GM21737 (cell line): ENCODE data around the gene RFNG.

ENCODE experiments used
- ATAC-seq: cut with Tn5 transposase; IDR thresholded peaks from one replicate; pipeline ENCODE4 v1.9.1; 2021; ENCODE audit warnings: mild to moderate bottlenecking, moderate library complexity; ENCODE audit not compliant: unreplicated experiment

The RFNG gene

DNA sequence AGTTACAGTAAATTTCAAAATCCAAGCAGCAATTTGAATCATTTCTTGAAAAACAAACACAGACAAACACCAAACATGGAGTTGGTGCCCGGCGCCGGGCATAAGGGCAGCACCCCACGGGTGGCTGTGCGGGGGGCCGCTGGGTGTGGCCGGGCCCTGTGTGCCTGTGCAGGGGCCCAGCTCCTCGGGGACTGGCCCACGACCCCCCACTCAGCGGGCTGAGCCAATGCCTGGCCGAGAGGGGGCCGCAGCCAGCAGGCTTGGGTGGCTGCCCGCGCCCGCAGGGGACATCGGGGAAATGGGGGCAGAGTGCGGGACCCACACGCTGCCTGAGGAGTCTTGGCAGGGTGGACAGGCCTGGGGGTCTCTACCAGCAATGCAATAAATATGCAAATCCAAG, 26.8 kb upstream of the RFNG start:
- ATAC-seq = no peak

DNA sequence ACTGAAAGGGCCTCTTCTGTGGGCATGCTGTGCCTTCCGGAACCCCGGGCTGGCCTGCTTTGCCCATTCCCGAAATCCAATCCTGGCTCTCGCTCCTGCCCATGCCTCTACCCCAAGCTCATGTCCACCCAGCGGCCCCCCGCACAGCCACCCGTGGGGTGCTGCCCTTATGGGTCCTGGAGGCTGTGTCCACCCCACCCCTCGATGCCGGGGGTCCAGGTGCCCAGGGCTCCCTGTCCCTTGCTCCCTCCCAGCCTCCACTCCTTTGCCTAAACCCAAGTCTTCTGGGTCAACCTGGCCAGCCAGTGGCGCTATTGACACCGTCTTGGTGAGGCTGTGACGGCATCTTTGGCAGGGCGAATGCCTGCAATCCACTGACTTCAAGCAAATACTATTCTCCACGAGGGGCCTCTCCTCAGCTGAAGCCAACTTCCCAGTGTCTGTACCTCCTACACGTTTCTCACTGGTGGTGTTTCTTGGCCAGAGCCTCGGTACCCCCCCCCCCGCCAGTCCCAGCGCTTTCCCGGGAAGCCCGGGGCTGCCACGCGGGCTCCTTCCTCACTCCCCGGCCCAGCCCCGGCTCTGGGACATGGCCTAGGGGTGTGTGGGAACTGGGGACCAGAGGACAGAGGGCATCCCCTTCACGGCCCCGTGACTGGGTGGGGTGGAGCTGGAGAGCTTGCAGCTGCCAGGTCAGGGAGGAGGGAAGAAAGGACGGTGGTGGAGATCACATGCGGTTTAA, 26.2 kb upstream of the RFNG start:
- no peak for ATAC-seq

DNA sequence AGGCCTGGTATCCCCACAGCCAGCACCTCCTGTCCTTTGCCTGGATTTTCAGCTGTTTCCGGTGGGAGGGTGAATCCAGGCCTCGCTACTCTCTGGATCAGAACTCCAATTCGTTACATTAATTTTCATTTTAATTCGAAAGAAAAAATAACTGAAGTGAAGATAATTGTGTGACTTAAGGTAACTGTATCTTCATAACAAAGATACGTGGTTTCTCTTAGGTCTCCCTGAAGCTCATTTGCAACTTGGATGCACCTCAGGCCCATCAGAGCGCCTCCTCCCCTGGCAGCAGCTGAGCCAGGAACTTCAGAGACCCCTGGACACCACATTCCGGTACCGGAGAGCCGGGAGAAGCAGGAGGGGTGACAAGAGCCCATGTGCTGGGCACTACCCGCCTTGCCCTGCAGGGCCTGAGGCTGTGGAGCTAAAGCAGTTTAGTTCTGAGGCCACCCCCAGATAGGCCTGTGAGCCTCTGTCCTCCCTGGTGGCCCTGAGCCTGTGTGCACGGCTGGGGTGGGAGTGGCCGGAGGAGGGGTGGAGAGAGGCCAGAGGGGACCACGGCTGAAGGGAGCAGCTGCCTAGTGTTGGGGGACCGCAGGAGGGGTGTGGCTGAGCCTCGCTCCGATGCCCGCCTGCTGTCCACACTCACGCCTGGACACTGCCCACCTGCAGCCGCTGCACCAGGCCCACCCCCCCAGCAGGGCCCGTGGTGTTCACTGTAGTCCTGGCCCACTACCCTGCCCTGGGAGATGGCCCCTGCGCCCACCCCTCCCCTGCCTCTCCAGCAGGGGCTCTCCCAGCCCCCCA, 25.4 kb upstream of the RFNG start:
- no peak for ATAC-seq

DNA sequence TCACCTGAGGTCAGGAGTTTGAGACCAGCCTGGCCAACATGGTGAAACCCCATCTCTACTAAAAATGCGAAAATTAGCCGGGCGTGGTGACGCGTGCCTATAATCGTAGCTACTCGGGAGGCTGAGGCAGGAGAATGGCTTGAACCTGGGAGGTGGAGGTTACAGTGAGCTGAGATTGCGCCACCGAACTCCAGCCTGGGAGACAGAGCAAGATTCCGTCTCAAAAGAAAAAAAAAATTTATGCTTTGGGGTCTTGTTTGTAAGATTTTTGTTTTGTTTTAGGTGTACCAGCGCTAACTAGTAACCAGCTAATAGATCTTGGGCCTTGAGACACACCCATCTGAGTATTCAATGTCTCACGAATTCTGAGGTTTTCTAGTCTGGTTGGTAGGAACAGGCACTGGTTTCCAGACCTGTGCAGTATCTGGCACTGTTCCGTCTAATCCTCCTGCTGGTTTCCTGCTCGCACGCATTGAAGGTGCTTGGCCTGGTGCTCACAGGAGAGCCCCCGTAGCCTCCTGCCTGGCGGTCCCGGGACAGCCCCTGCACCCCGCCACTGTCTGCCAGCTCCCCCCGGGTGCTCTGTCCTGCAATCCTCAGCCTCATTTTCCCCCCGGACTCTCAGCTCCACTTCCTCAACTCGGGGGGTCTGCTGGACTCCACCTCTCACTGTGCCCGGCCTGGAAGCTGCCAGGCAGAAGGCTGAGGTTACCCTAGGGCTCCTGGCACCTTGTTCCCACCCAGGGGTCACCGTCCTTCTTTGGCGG, 24.6 kb upstream of the RFNG start:
- ATAC-seq = no peak

DNA sequence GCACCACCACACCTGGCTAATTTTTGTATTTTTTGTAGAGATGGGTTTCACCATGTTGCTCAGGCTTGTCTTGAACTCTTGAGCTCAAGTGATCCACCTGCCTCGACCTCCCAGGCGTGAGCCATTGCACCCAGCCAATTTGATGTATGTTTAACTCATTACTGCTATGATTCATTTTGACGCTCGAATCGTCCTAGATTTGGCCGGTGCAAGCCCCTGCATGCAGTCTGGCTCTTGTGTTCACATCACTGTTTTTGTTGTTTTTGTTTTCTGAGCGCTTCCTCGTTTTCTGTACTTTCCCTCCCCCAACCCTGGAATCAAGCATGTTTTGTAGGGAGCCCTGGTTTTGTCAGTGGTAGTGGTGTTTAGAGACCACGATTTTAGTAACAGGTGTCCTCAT, 21.8 kb upstream of the RFNG start:
- no peak for ATAC-seq

DNA sequence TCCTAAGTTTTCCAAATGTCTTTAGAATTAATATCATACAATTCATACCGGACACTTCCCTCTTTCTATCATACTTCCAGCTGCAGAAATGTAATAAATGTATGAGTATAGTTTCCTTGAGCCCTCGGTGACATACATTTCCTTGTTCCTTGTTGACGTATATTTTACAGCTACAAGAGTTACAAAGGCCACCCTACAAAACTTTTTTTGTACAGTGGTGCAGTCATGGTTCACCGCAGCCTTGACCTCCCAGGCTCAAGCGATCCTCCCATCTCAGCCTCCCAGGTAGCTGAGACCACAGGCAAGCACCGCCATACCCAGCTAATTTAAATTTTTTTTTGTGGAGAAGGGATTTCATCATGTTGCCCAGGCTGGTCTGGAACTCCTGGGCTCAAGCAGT, 21.2 kb upstream of the RFNG start:
- ATAC-seq = no peak

DNA sequence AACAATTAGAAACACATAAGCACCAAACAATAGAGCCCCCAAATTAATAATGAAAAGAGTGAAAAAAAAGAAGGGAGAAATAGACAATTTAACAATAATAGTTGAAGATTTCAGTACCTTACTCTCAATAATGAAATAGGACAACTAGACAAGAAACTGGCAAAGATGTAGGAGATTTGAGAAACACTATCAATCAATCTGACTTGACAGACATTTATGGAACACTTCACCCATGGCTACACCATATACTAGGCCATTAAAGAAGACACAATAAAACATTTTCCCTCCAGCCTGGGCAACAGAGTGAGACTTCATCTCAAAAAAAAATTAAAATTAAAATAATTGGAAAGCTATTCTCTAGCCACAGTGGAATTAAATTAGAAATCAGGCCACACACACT, 19.0 kb upstream of the RFNG start:
- no peak for ATAC-seq

DNA sequence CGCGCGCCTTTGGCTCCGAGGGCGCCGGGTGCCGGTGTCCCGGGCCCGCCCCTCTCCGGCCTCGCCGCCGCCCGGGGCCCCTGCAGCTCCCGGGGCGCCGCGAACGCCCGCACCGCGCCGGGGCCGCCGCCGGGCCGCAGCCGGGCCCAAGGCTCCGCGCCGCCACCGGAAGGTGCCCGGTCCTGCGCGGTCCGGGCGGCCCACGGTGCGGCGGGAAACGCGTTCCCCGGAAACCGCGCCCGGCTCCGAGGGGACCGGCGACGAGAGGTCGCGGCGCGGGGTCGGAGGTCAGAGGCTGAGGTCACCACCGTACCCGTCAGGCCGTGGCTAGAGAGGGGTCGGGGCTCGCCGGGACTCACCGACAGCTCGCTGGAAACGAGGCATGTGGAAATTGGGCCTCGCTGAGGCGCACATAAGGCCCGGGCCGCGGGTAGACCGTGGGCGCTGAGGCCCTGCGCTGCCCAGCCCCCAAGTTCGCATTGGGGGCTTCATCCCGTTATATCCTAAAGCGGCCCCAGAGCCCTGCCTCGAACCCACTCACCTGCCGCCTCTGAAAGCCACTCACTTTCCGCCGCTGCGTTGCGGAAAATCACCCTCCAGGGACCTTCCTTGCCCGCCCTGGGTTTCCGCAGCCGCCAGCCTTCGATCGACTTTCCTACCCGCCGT, 14.2 kb upstream of the RFNG start, which contains the start of gene DUS1L:
Gene DUS1L (minus strand): TSS at position 167 of the 666 bp plus-strand sequence. CDS start 745 bp downstream, outside the sequence.
- ATAC-seq = peak; percentile 66

DNA sequence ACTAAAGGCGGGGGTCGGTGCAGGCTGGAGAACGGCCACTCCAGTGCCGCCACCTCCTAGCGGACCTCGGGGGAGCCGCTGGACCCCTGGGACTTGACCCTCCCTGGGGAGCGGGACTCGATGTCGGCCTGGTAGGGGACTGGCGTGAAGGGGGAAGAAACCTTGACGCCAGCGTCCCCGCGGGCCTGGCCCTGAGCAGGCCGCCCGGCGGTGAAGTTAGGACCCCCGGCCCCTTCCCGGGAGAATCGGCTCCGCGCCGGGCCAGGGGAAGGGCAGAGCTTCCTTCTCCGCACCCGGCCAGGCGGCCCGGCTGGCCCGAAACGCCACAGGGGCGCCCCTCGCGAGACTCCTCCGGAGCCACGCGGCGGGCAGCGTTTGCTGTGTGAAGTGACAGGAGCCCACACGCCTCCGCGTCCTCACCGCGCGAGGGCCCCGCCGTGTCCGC, 13.6 kb upstream of the RFNG start:
- peak; percentile 17 for ATAC-seq

DNA sequence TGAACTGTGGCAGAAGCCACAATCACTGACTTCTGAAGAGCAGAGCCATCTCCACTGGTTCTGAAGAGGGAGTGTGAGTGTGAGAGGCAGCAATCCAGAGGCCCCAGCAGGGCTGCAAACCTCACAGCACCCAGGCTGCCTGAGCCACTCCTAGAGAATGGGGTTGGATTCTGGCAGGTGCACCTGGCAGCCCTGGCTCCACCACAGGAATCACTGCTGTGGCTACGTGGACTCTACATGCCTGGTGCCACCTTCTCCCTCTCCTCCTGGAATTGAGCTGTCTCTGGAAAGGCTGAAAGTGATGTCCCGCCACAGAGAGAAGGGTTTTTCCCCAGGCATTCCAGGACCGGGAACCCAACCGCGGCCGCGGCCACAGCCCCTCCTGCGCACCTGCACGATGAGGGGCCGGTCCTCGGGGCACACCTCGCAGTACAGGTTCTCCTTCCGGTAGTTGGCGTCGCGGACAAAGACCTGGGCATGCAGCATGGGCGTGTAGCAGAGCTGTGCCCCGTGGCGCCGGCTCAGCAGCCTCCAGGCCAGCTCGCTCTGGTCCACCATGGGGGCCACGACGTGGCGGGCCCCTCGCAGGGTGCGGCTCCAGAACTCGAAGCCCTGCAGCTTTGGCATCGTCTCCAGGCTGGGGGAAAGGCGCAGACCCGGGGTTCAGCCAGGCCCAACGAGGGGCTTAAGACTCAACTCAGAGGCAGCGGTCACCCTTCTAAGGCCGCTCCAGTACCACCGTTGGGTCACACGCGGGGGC, 13.0 kb upstream of the RFNG start:
- no peak for ATAC-seq

DNA sequence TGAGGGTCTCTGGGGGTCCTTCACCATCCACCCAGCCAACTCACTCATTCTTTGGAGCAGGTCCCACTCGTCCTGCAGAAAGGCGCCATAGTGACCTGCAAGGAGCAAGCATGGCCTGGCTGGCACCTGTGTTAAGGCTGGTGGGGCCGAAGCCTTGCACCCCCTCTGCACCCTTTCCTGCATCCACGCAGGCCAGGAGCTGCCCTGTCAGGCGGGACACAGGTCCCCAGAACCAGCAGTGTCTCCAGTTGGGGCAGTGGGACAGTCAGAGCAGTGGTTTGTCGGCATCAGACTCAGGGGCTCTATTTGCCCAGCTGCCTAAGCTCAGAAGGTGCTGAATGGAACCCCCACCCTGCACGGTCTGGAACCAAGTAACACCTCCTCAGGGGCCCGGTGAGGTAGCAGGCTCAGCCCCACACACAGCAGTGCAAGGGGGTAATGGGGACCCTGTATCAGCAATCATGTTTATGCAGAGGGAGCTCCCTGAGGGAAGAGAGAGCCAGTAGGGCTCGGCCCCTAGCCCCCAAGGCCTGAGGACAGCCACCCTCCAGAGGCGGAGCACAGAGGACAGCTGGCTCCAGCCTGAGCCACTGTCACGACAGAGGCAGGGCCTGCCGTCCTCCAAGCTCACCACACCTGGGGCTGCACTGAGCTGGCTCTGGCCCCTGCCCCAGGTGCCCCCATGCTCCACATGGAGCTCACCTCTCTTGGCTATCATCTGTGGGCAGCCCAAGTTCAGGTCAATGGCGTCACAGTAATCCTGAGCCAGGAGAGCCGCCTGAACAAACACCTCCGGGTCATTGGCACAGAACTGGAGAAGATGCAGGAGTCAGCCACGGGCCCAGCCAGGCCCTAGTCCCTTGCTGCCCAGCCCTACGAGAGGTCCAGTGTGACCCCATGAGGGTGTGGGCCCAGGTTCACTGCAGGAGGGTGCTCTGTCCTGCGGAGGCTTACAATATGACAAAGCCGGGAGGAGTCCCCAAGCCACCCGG, 12.1 kb upstream of the RFNG start:
- ATAC-seq = no peak

DNA sequence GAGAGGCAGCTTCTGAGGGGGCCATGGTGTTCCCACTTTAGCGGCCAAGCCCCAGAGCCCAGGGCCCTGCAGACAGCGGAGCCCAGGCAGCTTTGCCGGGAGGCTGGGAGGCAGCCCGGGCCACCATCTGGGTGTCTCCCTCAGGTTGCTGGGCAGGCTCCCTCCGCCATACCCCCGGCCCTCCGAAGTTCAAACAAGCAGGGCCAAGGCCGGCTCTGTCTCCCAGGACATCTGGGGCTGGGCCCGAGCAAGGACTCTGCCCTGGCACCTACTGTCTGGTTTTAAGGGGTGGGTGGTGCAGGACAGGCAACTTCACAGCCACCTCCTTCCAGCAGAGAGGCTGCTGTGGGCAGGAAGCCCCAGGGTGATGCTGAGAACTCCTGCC, 11.4 kb upstream of the RFNG start:
- no peak for ATAC-seq

DNA sequence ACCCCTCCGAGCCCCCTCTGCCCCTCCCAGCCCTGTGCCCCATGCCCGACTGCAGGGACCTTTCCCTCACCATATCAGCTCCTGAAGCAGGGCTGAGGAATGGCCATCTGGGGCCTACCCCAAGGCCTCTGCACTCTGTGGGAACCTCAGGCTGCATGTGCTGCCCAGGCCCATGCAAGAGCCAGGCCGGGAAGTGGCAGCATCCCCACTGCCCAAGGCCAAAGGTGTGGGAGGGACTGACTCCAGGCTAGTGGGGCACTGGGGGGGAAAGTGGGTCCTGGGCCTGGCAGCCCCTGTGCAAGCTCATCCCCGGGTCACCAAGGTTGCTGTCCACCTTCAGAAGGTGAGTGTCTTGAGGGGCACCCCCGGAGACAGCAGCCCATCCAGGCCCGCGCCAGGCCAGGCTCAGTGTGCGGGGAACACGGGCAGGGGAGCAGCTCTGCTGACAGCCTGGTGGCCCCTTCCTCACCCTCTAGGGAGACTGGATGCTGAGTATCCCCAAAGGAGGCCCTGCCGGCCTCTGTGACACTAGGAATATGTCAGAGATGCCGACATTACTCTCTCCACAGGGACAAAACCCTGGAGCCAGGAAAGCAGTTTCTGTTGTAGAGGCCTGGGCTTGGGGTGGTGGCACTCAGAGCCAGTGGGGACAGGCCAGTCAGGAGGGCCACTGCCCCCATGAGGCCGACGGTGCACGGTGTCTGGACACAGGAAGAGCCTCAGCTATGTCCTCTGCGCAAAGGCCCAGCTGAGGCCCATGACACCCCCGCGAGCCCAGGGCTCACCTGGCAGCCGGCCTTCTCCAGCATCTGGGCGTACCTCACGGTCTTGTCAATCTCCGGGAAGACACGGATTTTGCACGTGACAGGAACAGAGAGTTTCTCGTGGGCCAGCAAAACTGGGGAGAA, 10.7 kb upstream of the RFNG start:
- no peak for ATAC-seq

DNA sequence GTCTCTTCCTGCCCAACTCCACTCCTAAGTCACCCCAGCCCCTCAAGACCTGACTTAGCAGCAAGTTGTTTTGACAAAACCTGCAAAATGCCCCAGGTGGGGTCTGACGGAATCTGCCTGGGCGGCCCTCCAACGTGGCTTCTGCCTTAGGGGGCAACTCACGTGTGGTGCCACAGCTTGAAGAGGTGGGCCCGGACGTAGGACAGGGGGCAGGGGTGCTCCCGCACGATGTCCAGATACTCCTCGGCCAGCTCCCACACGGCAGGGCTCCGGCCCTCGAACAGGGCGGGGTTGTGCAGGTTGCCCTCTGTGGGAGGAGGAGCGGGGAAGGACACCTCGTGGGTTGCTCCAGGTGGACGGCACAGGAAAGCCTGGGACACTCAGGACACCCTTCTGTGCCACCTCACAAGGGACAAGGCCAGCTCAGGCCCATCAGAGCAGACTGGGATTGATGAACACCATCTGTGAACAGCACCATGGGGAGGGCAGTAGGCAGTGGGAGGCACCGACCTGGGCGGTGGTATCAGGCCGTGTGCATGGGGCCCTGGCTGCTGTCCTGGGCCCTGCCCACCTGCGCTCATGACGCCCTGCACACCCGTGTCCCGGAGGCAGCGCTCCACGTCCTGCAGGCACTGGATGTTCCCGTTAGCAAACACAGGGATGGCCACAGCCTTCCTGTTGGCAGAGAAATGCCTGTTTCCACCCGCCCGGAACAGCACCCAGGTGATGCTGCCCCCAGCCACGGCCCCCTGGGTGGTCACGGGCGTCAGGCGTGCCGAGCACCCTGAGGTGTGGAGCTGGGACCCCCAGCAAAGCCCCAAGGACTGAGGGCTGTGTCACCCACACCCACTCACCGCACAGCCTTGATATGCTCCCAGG, 9.7 kb upstream of the RFNG start:
- no peak for ATAC-seq

DNA sequence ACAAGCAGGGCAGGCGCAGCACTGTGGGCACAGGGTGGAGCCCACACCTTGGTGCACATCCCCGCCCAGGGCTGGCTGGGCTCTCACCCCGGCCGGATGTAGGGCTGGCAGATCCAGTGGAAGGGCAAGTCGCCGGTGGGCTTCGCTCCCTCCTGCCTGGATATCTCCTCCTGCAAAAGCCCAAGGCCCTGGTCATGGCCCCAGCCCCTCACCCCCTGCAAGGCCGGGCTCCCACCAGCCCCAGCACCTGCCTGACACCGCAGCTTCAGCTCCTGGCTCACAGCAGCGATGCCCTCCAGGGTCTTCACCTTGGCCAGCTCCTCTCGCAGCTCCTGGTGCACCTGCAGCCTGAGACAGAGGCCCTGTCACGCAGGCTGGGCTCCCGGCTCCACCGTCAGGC, 9.0 kb upstream of the RFNG start:
- ATAC-seq = no peak

DNA sequence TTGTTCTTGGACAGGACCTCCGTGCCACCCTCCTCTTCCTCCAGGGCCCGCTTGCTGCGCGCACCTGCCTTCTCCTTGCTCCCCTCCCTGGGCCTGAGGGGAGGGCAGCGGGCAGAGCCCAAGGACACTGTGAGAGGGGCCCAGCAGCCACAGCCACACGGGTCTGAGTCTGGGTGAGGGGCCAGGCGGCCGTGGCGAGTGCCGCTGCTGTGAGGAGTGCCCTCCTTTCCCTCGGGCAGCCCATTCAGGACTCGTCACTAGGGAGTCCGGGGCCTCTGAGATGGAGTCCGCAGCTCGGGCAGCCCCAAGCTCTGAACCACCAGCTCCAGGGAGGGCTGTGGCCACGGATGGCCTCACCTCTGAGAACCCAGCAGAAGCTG, 8.4 kb upstream of the RFNG start:
- no peak for ATAC-seq
